HG03378 (cell line): Measurements from ENCODE around the gene KIF22.
"Not testable (repeated sequence)": the region's sequence is repeated elsewhere in the genome, so short reads cannot be mapped to it uniquely, and the experiment has no call there.

Experiments
- ATAC-seq: cut with Tn5 transposase; IDR thresholded peaks from one replicate; pipeline ENCODE4 v1.9.1; 2021; ENCODE audit warnings: mild to moderate bottlenecking, moderate library complexity; ENCODE audit not compliant: unreplicated experiment

Gene KIF22

DNA sequence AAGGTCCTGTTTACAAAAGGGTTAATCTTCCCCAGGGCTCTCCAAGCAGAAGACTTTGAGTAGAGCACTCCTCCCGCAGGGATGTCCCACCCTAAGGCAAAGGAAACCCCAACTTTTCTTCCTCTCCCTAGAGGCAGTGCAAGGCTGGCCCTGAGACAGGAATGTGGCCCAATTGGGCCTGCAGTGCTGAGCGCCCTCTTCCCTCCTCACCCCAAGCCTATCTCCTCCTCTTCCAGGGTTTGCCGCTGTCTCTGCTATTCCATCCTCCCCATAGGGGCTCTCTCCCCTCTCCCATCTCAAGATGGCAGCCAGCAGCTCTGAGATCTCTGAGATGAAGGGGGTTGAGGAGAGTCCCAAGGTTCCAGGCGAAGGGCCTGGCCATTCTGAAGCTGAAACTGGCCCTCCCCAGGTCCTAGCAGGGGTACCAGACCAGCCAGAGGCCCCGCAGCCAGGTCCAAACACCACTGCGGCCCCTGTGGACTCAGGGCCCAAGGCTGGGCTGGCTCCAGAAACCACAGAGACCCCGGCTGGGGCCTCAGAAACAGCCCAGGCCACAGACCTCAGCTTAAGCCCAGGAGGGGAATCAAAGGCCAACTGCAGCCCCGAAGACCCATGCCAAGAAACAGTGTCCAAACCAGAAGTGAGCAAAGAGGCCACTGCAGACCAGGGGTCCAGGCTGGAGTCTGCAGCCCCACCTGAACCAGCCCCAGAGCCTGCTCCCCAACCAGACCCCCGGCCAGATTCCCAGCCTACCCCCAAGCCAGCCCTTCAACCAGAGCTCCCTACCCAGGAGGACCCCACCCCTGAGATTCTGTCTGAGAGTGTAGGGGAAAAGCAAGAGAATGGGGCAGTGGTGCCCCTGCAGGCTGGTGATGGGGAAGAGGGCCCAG lies 22.4 kb downstream of the KIF22 start:
- no peak for ATAC-seq

DNA sequence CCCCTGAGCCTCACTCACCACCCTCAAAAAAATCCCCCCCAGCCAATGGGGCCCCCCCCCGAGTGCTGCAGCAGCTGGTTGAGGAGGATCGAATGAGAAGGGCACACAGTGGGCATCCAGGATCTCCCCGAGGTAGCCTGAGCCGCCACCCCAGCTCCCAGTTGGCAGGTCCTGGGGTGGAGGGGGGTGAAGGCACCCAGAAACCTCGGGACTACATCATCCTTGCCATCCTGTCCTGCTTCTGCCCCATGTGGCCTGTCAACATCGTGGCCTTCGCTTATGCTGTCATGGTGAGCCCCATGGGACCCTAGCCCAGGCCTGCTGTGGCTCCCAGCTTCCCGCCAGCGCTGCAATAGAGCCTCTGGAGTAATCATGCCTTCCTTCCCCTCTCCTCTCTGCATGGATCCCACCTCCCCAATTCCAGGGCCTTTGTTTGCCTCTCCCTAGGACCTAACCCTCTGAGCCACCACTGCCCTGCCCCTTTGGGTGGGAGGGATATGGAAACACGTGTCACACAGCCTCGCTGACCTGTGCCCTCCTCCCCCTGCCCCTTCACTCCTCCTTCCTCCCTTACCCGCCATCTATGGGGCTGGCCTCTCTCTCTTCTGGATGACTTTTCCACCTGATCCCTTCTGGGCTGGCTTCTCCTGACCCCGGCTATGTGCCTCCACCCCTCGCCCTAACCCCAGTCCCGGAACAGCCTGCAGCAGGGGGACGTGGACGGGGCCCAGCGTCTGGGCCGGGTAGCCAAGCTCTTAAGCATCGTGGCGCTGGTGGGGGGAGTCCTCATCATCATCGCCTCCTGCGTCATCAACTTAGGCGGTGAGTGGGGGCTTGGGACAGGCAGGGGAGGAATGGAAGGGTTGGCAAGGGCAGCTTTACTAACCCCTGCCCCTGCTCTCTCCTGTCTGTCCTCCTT lies 23.4 kb downstream of the KIF22 start:
- ATAC-seq, result no peak

GRCh38 chr16:29814592-29814991 lies 24.0 kb downstream of the KIF22 start:
- no peak for ATAC-seq

DNA sequence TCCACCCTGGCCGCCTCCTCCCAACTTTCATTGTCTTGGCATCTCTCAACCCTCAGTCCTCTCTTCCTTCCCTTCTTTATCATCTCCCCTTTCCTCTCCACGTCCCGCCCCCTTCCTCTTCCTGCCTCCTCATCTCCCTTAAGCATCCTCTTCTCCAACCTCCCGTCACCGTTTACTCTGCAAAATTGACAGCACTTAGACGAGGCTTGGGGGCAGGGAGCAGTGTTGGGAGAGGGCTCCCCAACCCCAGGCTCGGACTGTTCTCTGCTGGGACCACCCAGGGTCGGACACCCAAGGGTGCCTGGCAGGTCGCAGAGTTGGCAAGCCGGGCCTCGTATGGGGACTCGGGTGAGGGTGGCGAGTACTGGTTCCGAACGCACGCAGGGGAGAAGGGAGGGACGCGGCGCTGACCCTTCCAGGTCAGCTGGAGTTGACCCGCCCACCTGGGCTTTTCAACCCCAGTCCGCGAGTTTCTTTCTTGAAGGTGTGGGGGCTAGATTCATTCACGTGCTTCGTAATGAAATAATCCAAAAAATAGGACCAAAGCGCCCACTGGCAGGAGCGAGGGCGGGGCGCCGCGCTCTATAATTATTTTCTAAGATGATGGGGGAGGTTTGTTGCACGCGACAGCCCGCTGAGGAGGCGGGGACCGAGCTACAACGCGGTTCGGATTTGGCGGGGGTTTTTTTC lies 24.6 kb downstream of the KIF22 start:
- no peak for ATAC-seq

DNA sequence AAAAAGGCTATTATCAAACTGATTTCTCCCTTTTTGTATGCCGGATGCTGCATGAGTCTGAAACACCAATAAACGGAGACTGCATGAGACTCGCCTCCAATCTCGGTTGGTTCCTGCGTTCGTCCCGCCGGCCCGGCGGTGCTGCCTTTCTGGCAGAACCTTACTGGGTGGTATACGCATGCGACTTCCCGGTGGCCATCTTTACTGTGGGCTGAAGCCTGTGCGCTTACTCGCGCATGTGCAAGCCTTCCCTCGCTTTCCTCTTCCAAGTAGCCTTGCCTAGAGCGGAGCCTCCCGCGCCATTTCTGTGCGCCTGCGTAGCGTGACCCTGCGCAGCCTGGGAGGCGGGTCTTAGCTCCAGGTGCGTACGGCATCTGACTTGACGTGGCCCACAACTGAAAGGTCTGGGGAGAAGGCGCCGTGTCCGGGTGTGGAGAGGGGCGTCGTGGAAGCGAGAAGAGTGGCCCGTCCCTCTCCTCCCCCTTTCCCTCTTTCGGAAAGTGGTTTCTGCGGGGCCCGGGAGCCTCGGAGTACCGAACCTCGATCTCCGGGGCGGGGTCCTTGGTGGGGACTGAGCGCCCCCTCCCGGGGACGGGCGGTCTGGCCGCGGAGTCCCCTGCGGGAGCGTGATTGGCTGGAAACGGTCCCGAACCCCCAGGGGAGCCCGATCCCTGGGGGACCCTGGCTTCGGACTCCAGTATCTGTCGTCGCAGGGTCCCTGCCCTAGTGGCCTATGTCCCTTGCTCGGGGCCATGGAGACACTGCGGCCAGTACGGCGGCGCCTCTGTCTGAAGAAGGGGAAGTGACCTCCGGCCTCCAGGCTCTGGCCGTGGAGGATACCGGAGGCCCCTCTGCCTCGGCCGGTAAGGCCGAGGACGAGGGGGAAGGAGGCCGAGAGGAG lies 25.5 kb downstream of the KIF22 start, which contains the start of gene PAGR1:
PAGR1 (plus strand) TSS at position 360 of the 901 bp plus-strand sequence; CDS start at position 734, 374 bp downstream.
- peak; percentile 71 for ATAC-seq

- ATAC-seq, result no peak
These were observed 26.3 kb downstream of the KIF22 start for GRCh38 chr16:29816694-29817441.

GRCh38 chr16:29818082-29818481 lies 27.5 kb downstream of the KIF22 start:
- no peak for ATAC-seq

- ATAC-seq, result no peak
These were observed 29.0 kb downstream of the KIF22 start for GRCh38 chr16:29819506-29819905.

- no peak for ATAC-seq
These were observed 29.7 kb downstream of the KIF22 start, which contains the start of gene MVP for GRCh38 chr16:29820271-29820701. MVP (plus strand) TSS chr16:29820462; CDS start chr16:29830550, 10,088 bp downstream.

- ATAC-seq, result peak; percentile 34
These were observed 30.4 kb downstream of the KIF22 start for GRCh38 chr16:29820730-29821642.

GRCh38 chr16:29821643-29822115 lies 31.1 kb downstream of the KIF22 start:
- no peak for ATAC-seq

- ATAC-seq, result no peak
These were observed 34.1 kb downstream of the KIF22 start for GRCh38 chr16:29824589-29825144.

- ATAC-seq, result no peak
These were observed 34.8 kb downstream of the KIF22 start for GRCh38 chr16:29825145-29826044.

DNA sequence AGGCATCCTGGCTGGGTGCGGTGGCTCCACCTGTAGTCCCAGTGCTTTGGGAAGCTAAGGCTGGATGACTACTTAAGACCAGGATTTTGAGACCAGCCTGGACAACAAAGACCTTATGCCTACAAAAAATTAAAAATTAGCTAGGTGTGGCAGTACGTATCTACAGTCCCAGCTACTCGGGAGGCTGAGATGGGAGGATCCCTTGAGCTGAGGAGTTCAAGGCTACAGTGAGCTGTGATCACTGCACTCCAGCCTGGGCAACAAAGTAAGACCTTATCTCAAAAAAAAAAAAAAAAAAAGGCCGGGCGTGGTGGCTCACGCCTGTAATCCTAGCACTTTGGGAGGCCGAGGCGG lies 35.8 kb downstream of the KIF22 start:
- ATAC-seq, result no peak

DNA sequence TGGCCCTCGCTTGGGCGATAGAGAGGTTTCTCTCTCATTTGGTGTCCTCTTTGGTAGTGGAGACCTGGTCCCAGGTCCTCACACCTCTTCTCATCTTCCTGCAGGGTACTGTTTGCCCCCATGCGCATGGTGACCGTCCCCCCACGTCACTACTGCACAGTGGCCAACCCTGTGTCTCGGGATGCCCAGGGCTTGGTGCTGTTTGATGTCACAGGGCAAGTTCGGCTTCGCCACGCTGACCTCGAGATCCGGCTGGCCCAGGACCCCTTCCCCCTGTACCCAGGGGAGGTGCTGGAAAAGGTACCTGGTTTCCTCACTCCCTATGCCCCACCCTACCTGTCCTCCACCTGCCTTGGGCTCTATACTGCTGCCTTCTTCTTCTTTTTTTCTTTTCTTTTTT lies 40.2 kb downstream of the KIF22 start:
- no peak for ATAC-seq

DNA sequence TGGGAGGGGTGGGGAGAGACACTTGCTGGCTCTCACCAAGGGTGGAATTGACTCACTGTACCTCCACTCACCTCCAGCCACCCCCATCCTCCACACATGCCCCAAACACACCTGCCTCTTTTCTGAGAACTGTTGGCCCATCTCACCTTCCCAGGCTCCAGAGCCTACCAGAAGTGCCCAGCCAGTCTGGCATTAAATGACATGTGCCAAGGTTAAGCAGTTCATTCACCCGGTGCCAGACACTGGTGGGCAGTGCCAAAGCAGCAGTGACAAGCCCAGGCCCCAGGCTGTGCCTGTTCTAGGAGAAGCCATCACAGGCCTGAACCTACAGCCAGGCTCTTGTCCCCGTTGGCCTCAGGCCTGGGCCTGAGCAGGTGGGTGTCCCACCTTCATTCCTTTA lies 40.9 kb downstream of the KIF22 start:
- no peak for ATAC-seq

GRCh38 chr16:29833219-29833618 lies 42.7 kb downstream of the KIF22 start:
- not testable (repeated sequence) for ATAC-seq
